ENCODE results near the gene GPBAR1.
A peak's percentile ranks its signal among the peaks of the same experiment; 100 is the strongest.
"Not testable (repeated sequence)": the region's sequence is repeated elsewhere in the genome, so short reads cannot be mapped to it uniquely, and the experiment has no call there.

The GPBAR1 gene

GRCh38 chr2:218270721-218271486 is 10.1 kb downstream of the GPBAR1 start:
- DNase-seq: peak; percentile 59

GRCh38 chr2:218271487-218271797 is 10.6 kb downstream of the GPBAR1 start:
- DNase-seq: no peak

DNA sequence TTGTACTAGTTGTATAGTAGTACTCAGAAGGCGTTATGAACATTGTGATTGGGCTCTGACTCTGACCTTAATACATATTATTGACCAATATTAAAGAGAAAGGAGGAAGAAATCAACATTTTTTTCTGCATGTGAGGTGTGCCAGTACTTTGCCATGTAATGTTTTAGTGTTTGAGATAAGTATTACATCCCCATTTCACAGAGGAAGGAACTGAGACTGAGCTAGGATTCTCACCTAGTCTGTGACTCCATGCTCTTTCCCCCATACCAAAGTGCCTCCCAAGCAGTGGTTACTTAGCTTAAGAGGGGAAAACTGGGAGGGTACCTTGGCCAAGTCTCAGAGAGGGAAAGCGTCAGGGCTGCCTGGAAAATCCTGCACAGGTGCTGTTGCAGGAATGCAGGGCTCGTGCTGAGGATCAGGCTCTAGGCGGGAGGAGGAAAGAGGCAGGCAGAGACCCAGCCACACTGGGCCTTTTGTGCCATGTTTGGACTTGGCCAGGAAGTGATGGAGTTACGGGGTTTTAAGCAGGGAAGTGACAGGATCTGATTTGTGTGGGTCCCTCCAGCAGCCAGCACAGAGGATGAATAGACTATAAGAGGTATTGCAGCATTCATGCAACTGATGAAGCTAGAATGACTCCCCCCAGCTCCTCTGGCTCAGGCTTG is 11.2 kb downstream of the GPBAR1 start:
- peak; percentile 50 for DNase-seq

DNA sequence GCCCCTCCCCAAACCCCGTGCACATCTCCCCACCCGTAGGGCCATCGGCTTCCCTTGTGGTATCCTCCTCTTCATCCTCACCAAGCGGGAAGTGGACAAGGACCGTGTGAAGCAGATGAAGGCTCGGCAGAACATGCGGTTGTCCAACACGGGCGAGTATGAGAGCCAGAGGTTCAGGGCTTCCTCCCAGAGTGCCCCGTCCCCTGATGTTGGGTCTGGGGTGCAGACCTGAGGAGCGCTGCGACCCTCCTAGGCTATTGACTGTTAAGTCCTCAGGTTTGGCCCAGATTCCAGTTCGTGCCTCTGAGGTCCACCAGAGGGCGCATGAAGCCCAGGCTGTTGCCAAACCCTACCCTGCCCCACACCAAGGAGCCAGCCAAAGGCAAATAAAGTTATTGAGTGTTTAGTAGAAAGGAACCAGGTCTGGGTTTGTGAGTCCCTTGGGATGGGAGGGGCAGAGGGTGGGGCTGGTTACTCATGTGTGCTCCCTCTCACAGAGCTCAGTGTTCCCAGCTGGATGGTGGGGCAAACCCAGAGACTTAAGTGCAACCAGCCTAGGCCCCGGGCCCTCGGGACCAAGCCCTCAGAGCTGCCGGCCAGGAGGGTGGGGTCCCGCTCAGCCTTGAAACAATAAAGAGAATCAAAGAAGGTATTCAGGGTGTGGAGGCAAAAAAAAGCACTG is 11.9 kb downstream of the GPBAR1 start:
- peak; percentile 93 for DNase-seq

DNA sequence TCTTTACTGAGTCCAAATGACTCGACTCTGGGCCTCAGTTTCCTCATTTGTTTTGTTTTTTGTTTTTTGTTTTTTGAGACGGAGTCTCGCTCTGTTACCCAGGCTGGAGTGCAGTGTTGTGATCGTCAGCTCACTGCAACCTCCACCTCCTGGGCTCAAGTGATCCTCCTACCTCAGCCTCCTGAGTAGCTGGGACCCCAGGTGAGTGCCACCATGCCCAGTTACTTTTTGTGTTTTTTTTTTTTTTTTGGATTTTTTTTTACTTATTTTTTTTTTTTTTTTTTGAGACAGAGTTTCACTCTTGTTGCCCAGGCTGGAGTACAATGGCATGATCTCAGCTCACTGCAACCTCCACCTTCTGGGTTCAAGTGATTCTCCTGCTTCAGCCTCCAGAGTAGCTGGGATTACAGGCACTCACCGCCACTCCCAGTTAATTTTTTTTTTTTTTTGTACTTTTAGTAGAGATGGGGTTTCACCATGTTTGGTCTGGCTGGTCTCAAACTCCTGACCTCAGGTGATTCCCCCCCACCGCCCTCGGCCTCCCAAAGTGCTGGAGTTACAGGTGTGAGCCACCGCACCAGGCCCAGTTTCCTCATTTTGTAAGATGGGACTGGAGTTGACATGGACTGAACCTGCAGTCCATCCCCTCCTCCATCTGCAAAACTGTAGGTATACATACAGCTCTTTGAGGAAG is 12.5 kb downstream of the GPBAR1 start:
- not testable (repeated sequence) for DNase-seq

DNA sequence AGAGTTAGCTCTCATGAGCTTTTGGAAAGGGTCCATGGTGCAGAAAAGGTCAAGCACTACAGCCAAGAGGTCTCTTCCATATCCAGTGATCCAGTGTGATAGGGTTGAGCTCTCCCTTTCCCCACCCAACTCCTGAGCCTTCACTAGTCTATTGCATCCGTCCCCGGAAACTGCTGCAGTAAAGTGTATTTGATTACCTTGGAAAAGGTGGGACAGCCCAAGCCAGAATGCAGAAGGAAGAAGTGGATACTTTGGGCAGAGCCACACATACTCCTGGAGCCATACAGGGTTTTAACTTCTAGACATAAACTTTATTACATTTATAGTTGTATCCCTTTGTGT is 13.1 kb downstream of the GPBAR1 start:
- no peak for DNase-seq

DNA sequence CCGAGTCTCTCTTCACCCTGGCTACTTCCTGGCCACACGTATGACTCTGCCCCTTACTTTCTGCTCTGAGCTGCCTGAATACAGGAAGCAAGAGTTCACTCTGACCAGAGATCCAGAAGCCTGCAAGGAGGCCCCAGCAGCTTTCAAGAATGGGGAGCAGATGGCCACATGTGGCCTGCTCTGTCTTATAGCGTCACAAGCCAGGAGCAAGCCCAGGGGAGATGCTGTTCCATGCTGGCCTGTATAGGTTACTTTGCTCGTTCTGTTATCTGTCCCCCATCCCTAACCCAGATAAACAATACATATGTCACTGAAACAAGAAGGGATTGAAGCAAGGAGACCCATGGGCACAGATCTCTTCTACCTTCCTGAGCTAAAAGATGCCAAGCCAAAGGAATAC is 13.8 kb downstream of the GPBAR1 start:
- no peak for DNase-seq

DNA sequence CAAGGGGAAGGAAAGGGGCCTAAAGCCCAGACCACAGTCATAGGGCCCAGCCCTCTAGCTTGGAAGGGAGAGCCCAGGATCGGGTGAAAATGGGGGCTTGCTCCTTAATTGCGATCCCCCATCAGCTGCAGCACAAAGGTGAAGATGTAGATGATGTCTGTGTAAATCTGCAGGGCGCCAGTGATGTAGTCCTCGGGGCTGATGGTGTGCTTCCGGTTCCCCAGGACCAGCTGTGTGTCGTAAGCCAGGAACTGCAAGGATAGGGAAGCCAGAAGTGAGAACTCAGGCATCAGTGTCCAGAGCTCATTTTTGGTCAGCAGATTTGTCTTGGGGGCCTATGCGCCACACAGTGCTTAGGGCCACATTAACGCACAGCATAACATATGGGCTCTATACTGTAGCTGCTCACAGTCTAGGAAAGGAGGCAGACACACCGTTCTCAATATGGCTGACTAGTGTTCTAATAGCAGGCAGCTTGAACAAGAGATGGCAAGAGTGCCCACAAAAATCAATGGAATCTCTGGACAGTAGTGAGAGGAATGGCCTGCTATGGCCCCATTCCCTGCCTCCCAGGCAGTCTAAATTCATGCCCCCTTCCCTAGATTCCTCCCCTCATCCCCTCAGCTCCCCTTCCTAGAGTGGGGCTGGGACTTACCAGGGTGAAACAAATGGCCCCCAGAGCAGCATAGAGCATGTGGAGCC is 14.7 kb downstream of the GPBAR1 start:
- no peak for DNase-seq

DNA sequence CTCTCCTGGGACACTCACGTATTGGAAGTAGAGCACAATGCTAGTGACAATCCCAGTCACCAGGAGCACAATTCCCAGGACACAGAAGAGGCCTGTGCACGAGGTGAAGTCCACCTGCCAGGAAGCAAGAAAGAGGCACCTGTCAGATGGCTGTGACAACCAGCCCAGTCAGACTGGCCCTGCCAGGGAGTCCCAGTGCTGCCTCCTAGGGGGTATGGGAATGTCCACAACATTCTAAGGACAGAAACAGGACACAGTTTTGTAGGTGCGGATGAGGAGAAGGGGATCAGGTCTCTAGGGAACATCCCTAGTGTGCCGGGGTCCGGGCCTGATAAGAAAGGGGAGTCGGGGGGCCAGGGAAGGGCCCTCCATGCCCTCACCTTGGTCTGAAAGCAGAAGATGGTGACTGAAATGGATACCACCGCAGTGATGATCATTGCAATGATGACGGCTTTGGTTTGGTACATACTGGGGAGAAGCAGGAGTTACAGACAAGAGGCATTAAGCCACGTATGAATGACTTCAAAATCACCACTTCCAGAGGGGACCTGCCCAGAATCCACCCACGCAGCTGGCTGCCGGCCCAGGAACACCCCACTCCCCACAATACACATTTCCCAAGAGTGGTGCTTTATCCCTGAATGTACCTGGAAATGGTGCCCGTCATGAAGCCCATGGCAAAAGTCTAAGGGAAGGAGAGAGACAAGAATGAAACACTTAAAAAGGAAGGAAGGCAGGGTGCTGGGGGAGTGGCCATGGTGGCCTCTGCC is 16.4 kb downstream of the GPBAR1 start:
- no peak for DNase-seq

- no peak for DNase-seq
Observed at GRCh38 chr2:218277921-218278320, 17.1 kb downstream of the GPBAR1 start.

- no peak for DNase-seq
Observed at GRCh38 chr2:218278531-218279360, 17.9 kb downstream of the GPBAR1 start.

DNA sequence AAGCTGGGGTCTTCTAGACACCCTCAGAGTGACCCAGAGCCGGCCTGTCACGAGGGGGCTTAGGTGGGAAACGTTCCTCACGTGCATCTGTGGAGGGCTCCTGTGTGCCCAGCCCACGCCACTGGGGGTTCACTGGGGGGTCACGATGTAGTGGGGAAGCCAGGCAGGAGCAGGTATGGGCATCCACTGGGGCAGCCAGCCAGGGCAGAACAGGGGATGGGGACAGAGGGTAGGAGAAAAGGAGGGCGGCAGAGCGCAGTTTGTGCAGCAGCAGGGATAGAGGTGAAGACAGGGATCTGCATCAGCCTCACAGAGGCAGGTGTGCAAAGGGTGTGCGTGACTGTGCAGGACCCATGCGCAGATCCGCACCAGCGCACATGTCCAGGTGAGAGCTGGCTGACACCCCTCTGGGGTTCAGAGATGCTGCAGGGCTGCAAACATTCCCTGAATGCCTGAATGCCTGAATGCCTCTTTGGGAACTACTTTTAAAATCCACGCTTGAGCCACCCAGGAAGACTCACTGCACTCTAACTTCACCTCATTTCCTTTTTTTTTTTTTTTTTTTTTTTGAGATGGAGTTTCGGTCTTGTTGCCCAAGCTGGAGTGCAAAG is 19.6 kb downstream of the GPBAR1 start:
- no peak for DNase-seq

GRCh38 chr2:218281449-218281848 is 20.6 kb downstream of the GPBAR1 start:
- DNase-seq: no peak

DNA sequence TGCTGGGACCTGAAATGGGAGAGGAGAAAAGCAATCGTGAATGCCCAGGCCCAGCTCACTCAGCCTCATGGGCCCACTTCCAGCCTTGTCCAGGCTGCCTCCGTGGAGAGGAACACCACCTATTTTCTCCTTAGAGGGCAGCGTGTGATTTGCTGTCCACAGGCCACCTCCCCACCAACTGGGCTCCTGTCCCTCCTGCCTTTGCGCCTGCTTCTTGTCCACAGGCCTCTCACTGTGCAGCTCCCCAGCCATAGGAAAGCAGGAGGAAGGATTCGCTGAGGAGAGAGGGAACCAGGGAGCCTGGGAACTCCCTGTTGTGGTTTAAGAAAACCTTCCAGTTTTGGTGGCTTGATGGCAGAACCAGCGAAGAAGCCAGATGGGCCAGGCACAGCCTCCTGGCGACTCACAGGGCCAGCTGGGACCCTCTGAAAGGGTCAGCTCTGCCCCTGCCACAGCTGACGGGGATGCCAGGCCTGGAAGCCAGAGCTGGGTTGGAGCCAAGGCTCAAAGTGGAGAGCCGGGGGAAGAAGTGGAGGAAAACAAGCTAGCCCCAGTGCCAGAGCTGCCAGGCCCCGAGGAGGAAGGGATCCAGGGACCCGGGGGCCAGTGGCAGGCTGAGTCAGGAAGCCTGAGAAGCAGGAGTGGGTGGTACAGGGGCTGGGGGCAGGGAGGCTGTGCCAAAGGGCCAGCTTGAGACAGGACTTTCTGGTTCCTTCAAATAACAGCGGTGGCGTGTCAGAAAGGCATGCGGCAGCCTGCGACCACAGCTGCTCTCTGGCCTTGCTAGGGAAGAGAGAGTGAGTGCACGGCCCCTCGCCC is 21.6 kb downstream of the GPBAR1 start:
- DNase-seq: peak; percentile 98

DNA sequence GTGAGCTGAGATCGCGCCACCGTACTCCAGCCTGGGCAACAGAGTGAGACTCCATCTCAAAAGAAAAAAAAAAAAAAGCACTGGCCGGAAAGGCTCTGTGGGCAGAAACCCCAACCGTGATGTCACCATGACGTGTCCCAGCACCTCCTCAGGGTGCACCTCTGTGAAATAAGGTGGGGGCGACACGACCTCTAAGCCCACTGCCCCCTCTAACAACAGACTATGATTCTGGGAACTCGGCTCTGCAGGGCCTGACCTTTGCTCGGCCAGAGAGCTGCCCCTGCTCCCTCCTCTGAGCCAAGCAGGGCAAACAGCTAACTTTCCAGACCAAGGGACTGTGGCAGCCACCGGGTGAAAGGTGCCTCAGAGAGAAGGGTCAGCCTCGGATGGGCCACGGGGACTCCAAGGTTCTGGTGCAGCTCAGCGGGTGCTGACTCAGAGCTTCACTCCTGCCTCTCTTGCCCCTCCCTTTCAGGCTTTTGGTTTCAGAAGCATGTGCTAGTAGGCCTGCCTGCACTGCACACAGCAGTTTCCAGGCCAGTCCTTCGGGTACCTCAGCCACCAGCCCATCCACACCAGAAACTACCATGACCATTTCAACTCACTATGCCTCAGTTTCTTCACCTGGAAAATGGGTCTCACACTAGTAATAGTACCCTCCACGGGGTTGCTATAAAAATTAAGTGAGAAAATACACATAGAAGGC is 23.4 kb downstream of the GPBAR1 start:
- peak; percentile 90 for DNase-seq

- DNase-seq: no peak
Observed at GRCh38 chr2:218285604-218286003, 24.8 kb downstream of the GPBAR1 start.

GRCh38 chr2:218286570-218287459 is 26.0 kb downstream of the GPBAR1 start:
- DNase-seq: peak; percentile 98

DNA sequence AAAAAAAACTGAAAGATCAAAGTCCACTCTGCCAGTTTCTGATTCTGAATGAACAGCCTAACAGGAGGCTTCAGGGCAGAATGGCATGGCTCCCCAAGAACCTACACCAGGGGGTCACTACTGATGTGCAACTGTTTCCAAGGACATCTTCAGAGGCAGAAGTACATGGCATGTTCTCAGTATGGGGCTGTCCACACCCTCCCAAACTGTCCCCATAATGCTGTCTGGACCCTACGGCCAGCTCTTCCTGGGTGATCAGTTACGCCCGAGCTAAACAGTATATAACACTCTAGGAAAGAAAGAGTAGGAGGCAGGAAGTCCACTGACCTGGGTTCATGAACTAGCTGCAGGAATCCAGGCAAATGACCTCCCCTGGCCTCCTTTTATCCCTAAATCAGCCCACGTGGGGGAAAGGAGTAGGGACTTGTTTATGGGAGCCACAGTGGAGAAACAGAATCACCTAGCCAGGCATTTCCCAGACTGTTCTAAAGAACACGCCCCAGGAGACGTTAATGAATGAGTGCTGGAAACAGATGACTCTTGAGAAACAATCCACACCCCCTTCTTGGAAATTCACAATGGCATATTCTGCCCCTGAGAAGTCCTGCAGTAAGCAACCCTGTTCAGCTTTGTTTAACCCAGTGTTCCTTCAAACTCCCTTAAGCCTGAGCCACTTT is 29.0 kb downstream of the GPBAR1 start:
- DNase-seq: no peak

Data from islet precursor cell (in vitro differentiated cells).